IMR-90 (cell line): ENCODE data around the gene PRKN. TPM values are rescaled to one million over a fixed set of nuclear protein-coding genes. Genes with fewer than 3 reads are reported as not detected.

Experiments
- ATAC-seq: fragments of 200-7000 bp; cut with Tn5 transposase; 2 replicates; pipeline ENCODE4 v1.9.1; 2020; ENCODE audit warnings: low read depth, mild to moderate bottlenecking, moderate library complexity
- BruUV-seq: library from RNA; stranded (reverse); fragments of 400-500 nt; replicated peaks from 2 replicates; lab custom pipeline; 2021; lab: Mats Ljungman, UMichigan
- CTCF ChIA-PET: fragments of 300-600 bp; formaldehyde crosslinking; extraction: SDS; loops from one replicate; lab custom pipeline; 2021; ENCODE audit warnings: antibody characterized with exemption; lab: Yijun Ruan, JAX
- POLR2A ChIA-PET: fragments of 300-600 bp; sonication (Branson Sonifier 250); formaldehyde crosslinking; loops from one replicate; lab custom pipeline; 2022; ENCODE audit warnings: antibody characterized with exemption; ENCODE audit not compliant: unreplicated experiment; lab: Charles Lee
- DNase-seq: peaks from one replicate; pipeline ENCODE4 v3.0.0; 2013
- H2AFZ ChIP-seq: replicated peaks from 2 replicates; pipeline ENCODE3; 2013; ENCODE audit warnings: low read length, mild to moderate bottlenecking; ENCODE audit not compliant: poor library complexity
- H2AK5ac ChIP-seq: 2 replicates; pipeline ENCODE4 v1.6.1; 2013; ENCODE audit warnings: low read depth, low read length, inconsistent platforms
- H2AK9ac ChIP-seq: replicated peaks from 2 replicates; pipeline ENCODE3; 2013; ENCODE audit warnings: mild to moderate bottlenecking, low read depth, low read length, moderate library complexity; ENCODE audit not compliant: poor library complexity
- H2BK120ac ChIP-seq: 2 replicates; pipeline ENCODE4 v1.6.1; 2013; ENCODE audit warnings: low read depth, low read length, inconsistent platforms
- H2BK15ac ChIP-seq: 3 replicates; pipeline ENCODE4 v1.6.1; 2013; ENCODE audit warnings: low read depth, low read length, inconsistent platforms
- H2BK20ac ChIP-seq: 2 replicates; pipeline ENCODE4 v1.6.1; 2013; ENCODE audit warnings: low read depth, mild to moderate bottlenecking, inconsistent platforms, low read length, moderate library complexity
- H2BK5ac ChIP-seq: 2 replicates; pipeline ENCODE4 v1.6.1; 2013; ENCODE audit warnings: mild to moderate bottlenecking, low read depth, low read length, inconsistent platforms; ENCODE audit not compliant: poor library complexity, severe bottlenecking
- H3K14ac ChIP-seq: replicated peaks from 2 replicates; pipeline ENCODE4 v1.6.1; 2013; ENCODE audit warnings: low read depth, low read length, inconsistent platforms
- H3K18ac ChIP-seq: 2 replicates; pipeline ENCODE4 v1.6.1; 2013; ENCODE audit warnings: low read depth, low read length, control low read depth
- H3K23ac ChIP-seq: 2 replicates; pipeline ENCODE4 v1.6.1; 2013; ENCODE audit warnings: low read depth, low read length, inconsistent platforms
- H3K27ac ChIP-seq: 2 replicates; pipeline ENCODE4 v1.5.1; 2013; ENCODE audit warnings: mild to moderate bottlenecking, control low read depth, low read length; ENCODE audit not compliant: insufficient read depth
- H3K27me3 ChIP-seq: 2 replicates; pipeline ENCODE4 v1.6.1; 2013; ENCODE audit warnings: low read length; ENCODE audit not compliant: control insufficient read depth, insufficient read depth
- H3K36me3 ChIP-seq: 2 replicates; pipeline ENCODE4 v1.6.1; 2013; ENCODE audit warnings: low read length, mixed read lengths; ENCODE audit not compliant: control insufficient read depth, insufficient read depth
- H3K4ac ChIP-seq: 2 replicates; pipeline ENCODE4 v1.6.1; 2013; ENCODE audit warnings: low read depth, low read length, inconsistent platforms
- H3K4me1 ChIP-seq: 2 replicates; pipeline ENCODE4 v1.6.1; 2013; ENCODE audit warnings: low read length, mixed read lengths; ENCODE audit not compliant: control insufficient read depth, insufficient read depth
- H3K4me2 ChIP-seq: 2 replicates; pipeline ENCODE4 v1.6.1; 2013; ENCODE audit warnings: low read depth, mild to moderate bottlenecking, control low read depth, low read length, moderate library complexity
- H3K4me3 ChIP-seq: 2 replicates; pipeline ENCODE4 v1.5.1; 2013; ENCODE audit warnings: low read depth, mild to moderate bottlenecking, control low read depth, low read length, moderate library complexity; ENCODE audit not compliant: insufficient read depth
- H3K56ac ChIP-seq: 2 replicates; pipeline ENCODE4 v1.6.1; 2013; ENCODE audit warnings: low read length, inconsistent platforms; ENCODE audit not compliant: insufficient read depth; ENCODE audit errors: extremely low read depth
- H3K79me1 ChIP-seq, 2 experiments: 2 replicates each; pipeline ENCODE4 v1.6.1; 2013; ENCODE audit warnings: low read length in 2 of 2, inconsistent platforms in 1 of 2, low read depth in 1 of 2
- H3K9ac ChIP-seq: 2 replicates; pipeline ENCODE4 v1.6.1; 2013; ENCODE audit warnings: low read depth, low read length, control low read depth
- H3K9me1 ChIP-seq: 2 replicates; pipeline ENCODE4 v1.6.1; 2013; ENCODE audit warnings: low read length, inconsistent platforms; ENCODE audit not compliant: insufficient read depth
- H3K9me3 ChIP-seq: 2 replicates; pipeline ENCODE4 v1.6.1; 2013; ENCODE audit warnings: low read length; ENCODE audit not compliant: control insufficient read depth, insufficient read depth
- H4K20me1 ChIP-seq: 2 replicates; pipeline ENCODE4 v1.6.1; 2013; ENCODE audit warnings: low read length, inconsistent platforms; ENCODE audit not compliant: insufficient read depth
- H4K5ac ChIP-seq: 2 replicates; pipeline ENCODE4 v1.6.1; 2013; ENCODE audit warnings: mild to moderate bottlenecking, low read depth, low read length, control low read depth
- H4K8ac ChIP-seq, 2 experiments: 2 replicates each; pipeline ENCODE4 v1.6.1; 2013; ENCODE audit warnings: low read depth in 2 of 2, low read length in 2 of 2, control low read depth in 1 of 2, inconsistent platforms in 1 of 2
- H4K91ac ChIP-seq: 2 replicates; pipeline ENCODE4 v1.6.1; 2013; ENCODE audit warnings: low read depth, low read length, inconsistent platforms; ENCODE audit not compliant: insufficient read depth
- FOS ChIP-seq: fragments of 150-350 bp; IDR thresholded peaks from 2 replicates; pipeline ENCODE4 v1.6.1; 2016; ENCODE audit warnings: low read depth, low read length
- WGBS, 2 experiments: methylation state at CpG; one replicate each; pipeline versions ENCODE4 v1.1.5 to v1.1.7; 2013; ENCODE audit warnings: missing lambda C conversion rate in 2 of 2; ENCODE audit not compliant: insufficient read length in 1 of 2; ENCODE audit errors: extremely low coverage in 2 of 2; 5-methylcytosine and 5-hydroxymethylcytosine counted together
- dilution Hi-C: fragments of 300-500 bp; cut with HindIII; formaldehyde crosslinking; loops from one replicate; pipeline ENCODE4 v1.14.3; 2018; ENCODE audit warnings: low sequenced_read_pairs; ENCODE audit not compliant: unreplicated experiment
- in situ Hi-C: fragments of 300-500 bp; cut with MboI; formaldehyde crosslinking; loops from 3 replicates; pipeline ENCODE4 v1.14.3; 2019; ENCODE audit warnings: low sequenced_read_pairs, inconsistent platforms, mixed read lengths
- intact Hi-C: fragments of 100-400 bp; cut with micrococcal nuclease; formaldehyde crosslinking; loops from 2 replicates; pipeline ENCODE4 v1.10.0; 2022
- polyA plus RNA-seq, 3 experiments: library from polyadenylated mRNA; depleted of rRNA; stranded (reverse); fragments of >200 nt; gene quantifications; 2 replicates each; pipeline ENCODE4 v1.2.3, GENCODE V29; 2012; ENCODE audit warnings: low replicate concordance in 1 of 3
- total RNA-seq: library from RNA; depleted of rRNA; stranded (reverse); fragments of >200 nt; gene quantifications from 2 replicates; pipeline ENCODE4 v1.2.3, GENCODE V29; 2012

PRKN gene
- total and polyA plus RNA-seq, 2 of the 4 experiments (the other 2 are of a cell fraction): 0.15 to 0.18 TPM

DNA sequence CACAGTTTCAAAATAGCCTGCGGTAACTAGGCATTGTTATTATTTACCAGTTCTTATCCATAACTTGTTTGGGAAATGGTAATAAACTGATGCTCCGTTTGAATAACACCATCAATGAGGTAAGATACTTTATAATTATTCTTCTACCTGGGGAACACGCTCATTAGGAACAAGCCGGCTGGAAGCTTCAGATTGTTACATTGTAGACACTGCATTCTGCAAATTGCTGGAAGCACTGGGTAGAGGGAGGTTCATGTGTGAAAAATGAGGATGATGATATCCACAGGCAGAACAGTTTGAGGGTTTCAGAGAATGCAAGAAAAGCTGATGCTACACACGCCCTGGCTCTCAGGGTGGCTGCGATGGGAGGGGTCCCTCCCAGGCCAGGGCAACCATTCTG is 893.1 kb downstream of the PRKN start:
- H2BK120ac ChIP-seq: no peak overlapping the region
- H3K18ac ChIP-seq: no peak overlapping the region
- no peak overlapping the region for H2AK5ac ChIP-seq
- H4K91ac ChIP-seq: no peak overlapping the region
- no peak overlapping the region for H2AFZ ChIP-seq
- no peak overlapping the region for H3K27ac ChIP-seq
- no peak overlapping the region for H3K56ac ChIP-seq
- H3K4me2 ChIP-seq: no peak overlapping the region
- H2BK20ac ChIP-seq: no peak overlapping the region
- no peak overlapping the region for H3K14ac ChIP-seq
- no peak overlapping the region for H2BK5ac ChIP-seq
- ChIA-PET POLR2A (no interaction called here), CTCF (no interaction called here)
- no peaks in the 10 kb centered on the region for H3K9me1 ChIP-seq
- no TSS peak for BruUV-seq
- no peak overlapping the region for H3K4ac ChIP-seq
- H3K4me1 ChIP-seq: no peaks in the 10 kb centered on the region
- H3K23ac ChIP-seq: no peak overlapping the region
- H4K8ac ChIP-seq: no peak overlapping the region
- H3K9me3 ChIP-seq: peaks cover 31% of the 10 kb centered on the region
- H3K9ac ChIP-seq: no peak overlapping the region
- H3K36me3 ChIP-seq: no peaks in the 10 kb centered on the region
- no peak for TF ChIP-seq FOS
- dilution Hi-C loops: no loop called here
- intact Hi-C loops: no loop called here
- ATAC-seq: no peak
- H3K79me1 ChIP-seq: no peaks in the 10 kb centered on the region
- H3K4me3 ChIP-seq: no peak overlapping the region
- 63% methylated on average over 2 of the region's 6 CpGs; no CpG with 5 or more reads in 1 of the 2 experiments for WGBS, 2 experiments
- no peak overlapping the region for H2AK9ac ChIP-seq
- in situ Hi-C loops: no loop called here
- no peak for DNase-seq
- no peak overlapping the region for H2BK15ac ChIP-seq
- no peak overlapping the region for H4K5ac ChIP-seq
- H4K20me1 ChIP-seq: no peaks in the 10 kb centered on the region
- H3K27me3 ChIP-seq: no peaks in the 10 kb centered on the region
